ENCODE data around the gene PAX5.

Gene PAX5

GRCh38 chr9:36833954-36834353, 200.1 kb downstream of the PAX5 start:
- Histone ChIP-seq H4K8ac (ENCODE audit: low read depth, low read length) (no peak overlapping the region), H3K18ac (ENCODE audit: low read length) (peak overlapping the region; percentile 72), H3K4me2 (ENCODE audit: insufficient read depth, low read length, poor library complexity, severe bottlenecking) (no peak overlapping the region), H2BK12ac (ENCODE audit: low read length) (no peak overlapping the region), H2AK5ac (ENCODE audit: low read depth, low read length) (peak overlapping the region; percentile 65), H3K4me3 (ENCODE audit: low read length in 2 of 2) (no peak overlapping the region), H3K9me3 (replicated peaks in 1 of 2; ENCODE audit: control insufficient read depth in 2 of 2, insufficient read depth in 1 of 2, low read depth in 1 of 2, low read length in 2 of 2) (no peaks in the 10 kb centered on the region), H3K4ac (ENCODE audit: low read length) (no peak overlapping the region), H3K14ac (ENCODE audit: low read length) (no peak overlapping the region), H3K4me1 (ENCODE audit: control insufficient read depth in 2 of 2, insufficient read depth in 1 of 2, low read depth in 1 of 2, low read length in 2 of 2) (peaks cover 2 to 3% of the 10 kb centered on the region in 2 donors), H3K23ac (ENCODE audit: low read depth, low read length, poor library complexity) (peak overlapping the region; percentile 25), H4K91ac (ENCODE audit: low read depth, low read length, poor library complexity) (no peak overlapping the region), H3K9ac (ENCODE audit: low read depth, low read length, poor library complexity) (no peak overlapping the region), H3K27ac (replicated peaks; ENCODE audit: low read length) (no peak overlapping the region), H3K27me3 (ENCODE audit: control insufficient read depth in 3 of 3, insufficient read depth in 3 of 3, low read depth in 1 of 3, low read length in 3 of 3) (no peaks in the 10 kb centered on the region), H2BK5ac (ENCODE audit: low read length) (no peak overlapping the region), H2BK15ac (ENCODE audit: low read length) (no peak overlapping the region), H2BK120ac (ENCODE audit: low read depth, low read length) (no peak overlapping the region), H2AFZ (ENCODE audit: low read length) (no peak overlapping the region), H3K36me3 (replicated peaks in 1 of 2; ENCODE audit: control insufficient read depth in 2 of 2, insufficient read depth in 2 of 2, low read length in 2 of 2) (peaks cover 0 to 24% of the 10 kb centered on the region in 2 donors), H3K79me1 (ENCODE audit: low read depth, low read length) (peaks cover 2% of the 10 kb centered on the region)
- no peak for DNase-seq (ENCODE audit: low spot score)
- no CpG with 5 or more reads among the region's 6 CpGs for WGBS, 2 donors (ENCODE audit: extremely low coverage in 2 of 2, insufficient read length in 2 of 2, insufficient replicate concordance in 1 of 2)

- no peak overlapping the region for H2AFZ ChIP-seq (ENCODE audit: low read length)
- no peak overlapping the region for H2AK5ac ChIP-seq (ENCODE audit: low read depth, low read length)
- H3K36me3 ChIP-seq (replicated peaks in 1 of 2; ENCODE audit: control insufficient read depth in 2 of 2, insufficient read depth in 2 of 2, low read length in 2 of 2), result peaks cover 0 to 9% of the 10 kb centered on the region in 2 donors
- H3K4me3 ChIP-seq (ENCODE audit: low read length in 2 of 2), result no peak overlapping the region
- H3K4ac ChIP-seq (ENCODE audit: low read length), result no peak overlapping the region
- H3K79me1 ChIP-seq (ENCODE audit: low read depth, low read length), result peaks cover 2% of the 10 kb centered on the region
- no peak for DNase-seq (ENCODE audit: low spot score)
- H2BK12ac ChIP-seq (ENCODE audit: low read length), result no peak overlapping the region
- H4K91ac ChIP-seq (ENCODE audit: low read depth, low read length, poor library complexity), result no peak overlapping the region
- no peaks in the 10 kb centered on the region for H3K9me3 ChIP-seq (replicated peaks in 1 of 2; ENCODE audit: control insufficient read depth in 2 of 2, insufficient read depth in 1 of 2, low read depth in 1 of 2, low read length in 2 of 2)
- H2BK120ac ChIP-seq (ENCODE audit: low read depth, low read length), result no peak overlapping the region
- H3K27me3 ChIP-seq (ENCODE audit: control insufficient read depth in 3 of 3, insufficient read depth in 3 of 3, low read depth in 1 of 3, low read length in 3 of 3), result no peaks in the 10 kb centered on the region
- no peak overlapping the region for H4K8ac ChIP-seq (ENCODE audit: low read depth, low read length)
- H2BK15ac ChIP-seq (ENCODE audit: low read length), result no peak overlapping the region
- no peak overlapping the region for H3K4me2 ChIP-seq (ENCODE audit: insufficient read depth, low read length, poor library complexity, severe bottlenecking)
- H3K18ac ChIP-seq (ENCODE audit: low read length), result peak overlapping the region; percentile 39
- peak overlapping the region; percentile 45 for H2BK5ac ChIP-seq (ENCODE audit: low read length)
- no CpG with 5 or more reads among the region's 16 CpGs for WGBS, 2 donors (ENCODE audit: extremely low coverage in 2 of 2, insufficient read length in 2 of 2, insufficient replicate concordance in 1 of 2)
- no peak overlapping the region for H3K27ac ChIP-seq (replicated peaks; ENCODE audit: low read length)
- peaks cover 7 to 8% of the 10 kb centered on the region in 2 donors for H3K4me1 ChIP-seq (ENCODE audit: control insufficient read depth in 2 of 2, insufficient read depth in 1 of 2, low read depth in 1 of 2, low read length in 2 of 2)
- H3K14ac ChIP-seq (ENCODE audit: low read length), result no peak overlapping the region
- H3K9ac ChIP-seq (ENCODE audit: low read depth, low read length, poor library complexity), result no peak overlapping the region
- H3K23ac ChIP-seq (ENCODE audit: low read depth, low read length, poor library complexity), result no peak overlapping the region
Observed at GRCh38 chr9:36832164-36832795, 201.8 kb downstream of the PAX5 start.

- Histone ChIP-seq H3K18ac (ENCODE audit: low read length) (peak overlapping the region; percentile 30), H3K4me3 (ENCODE audit: low read length in 2 of 2) (no peak overlapping the region), H2BK12ac (ENCODE audit: low read length) (no peak overlapping the region), H3K36me3 (replicated peaks in 1 of 2; ENCODE audit: control insufficient read depth in 2 of 2, insufficient read depth in 2 of 2, low read length in 2 of 2) (peaks cover 0 to 2% of the 10 kb centered on the region in 2 donors), H2BK120ac (ENCODE audit: low read depth, low read length) (no peak overlapping the region), H3K14ac (ENCODE audit: low read length) (no peak overlapping the region), H3K23ac (ENCODE audit: low read depth, low read length, poor library complexity) (peak overlapping the region; percentile 26), H4K8ac (ENCODE audit: low read depth, low read length) (no peak overlapping the region), H3K27me3 (ENCODE audit: control insufficient read depth in 3 of 3, insufficient read depth in 3 of 3, low read depth in 1 of 3, low read length in 3 of 3) (no peaks in the 10 kb centered on the region), H2AK5ac (ENCODE audit: low read depth, low read length) (peak overlapping the region; percentile 73), H3K27ac (replicated peaks; ENCODE audit: low read length) (no peak overlapping the region), H2BK15ac (ENCODE audit: low read length) (no peak overlapping the region), H3K9me3 (replicated peaks in 1 of 2; ENCODE audit: control insufficient read depth in 2 of 2, insufficient read depth in 1 of 2, low read depth in 1 of 2, low read length in 2 of 2) (no peaks in the 10 kb centered on the region), H2AFZ (ENCODE audit: low read length) (no peak overlapping the region), H3K4ac (ENCODE audit: low read length) (no peak overlapping the region), H3K4me1 (ENCODE audit: control insufficient read depth in 2 of 2, insufficient read depth in 1 of 2, low read depth in 1 of 2, low read length in 2 of 2) (peaks cover 7 to 10% of the 10 kb centered on the region in 2 donors), H3K79me1 (ENCODE audit: low read depth, low read length) (peaks cover 2% of the 10 kb centered on the region), H3K4me2 (ENCODE audit: insufficient read depth, low read length, poor library complexity, severe bottlenecking) (no peak overlapping the region), H2BK5ac (ENCODE audit: low read length) (peak overlapping the region; percentile 45), H3K9ac (ENCODE audit: low read depth, low read length, poor library complexity) (peak overlapping the region; percentile 31), H4K91ac (ENCODE audit: low read depth, low read length, poor library complexity) (no peak overlapping the region)
- no peak for DNase-seq (ENCODE audit: low spot score)
- WGBS, 2 donors (ENCODE audit: extremely low coverage in 2 of 2, insufficient read length in 2 of 2, insufficient replicate concordance in 1 of 2), result no CpG with 5 or more reads among the region's 7 CpGs
Observed at GRCh38 chr9:36831381-36832161, 202.5 kb downstream of the PAX5 start.

GRCh38 chr9:36828611-36829013, 205.5 kb downstream of the PAX5 start:
- H3K18ac ChIP-seq (ENCODE audit: low read length), result peak overlapping the region; percentile 20
- H3K4ac ChIP-seq (ENCODE audit: low read length), result no peak overlapping the region
- DNase-seq (ENCODE audit: low spot score), result no peak
- H3K14ac ChIP-seq (ENCODE audit: low read length), result no peak overlapping the region
- no peak overlapping the region for H2BK5ac ChIP-seq (ENCODE audit: low read length)
- no peaks in the 10 kb centered on the region for H3K36me3 ChIP-seq (replicated peaks in 1 of 2; ENCODE audit: control insufficient read depth in 2 of 2, insufficient read depth in 2 of 2, low read length in 2 of 2)
- no peaks in the 10 kb centered on the region for H3K79me1 ChIP-seq (ENCODE audit: low read depth, low read length)
- H3K9ac ChIP-seq (ENCODE audit: low read depth, low read length, poor library complexity), result no peak overlapping the region
- no peak overlapping the region for H2BK15ac ChIP-seq (ENCODE audit: low read length)
- H4K91ac ChIP-seq (ENCODE audit: low read depth, low read length, poor library complexity), result no peak overlapping the region
- H3K27me3 ChIP-seq (ENCODE audit: control insufficient read depth in 3 of 3, insufficient read depth in 3 of 3, low read depth in 1 of 3, low read length in 3 of 3), result peaks cover 0 to 3% (median 0%) of the 10 kb centered on the region in 3 experiments
- no peaks in the 10 kb centered on the region for H3K9me3 ChIP-seq (replicated peaks in 1 of 2; ENCODE audit: control insufficient read depth in 2 of 2, insufficient read depth in 1 of 2, low read depth in 1 of 2, low read length in 2 of 2)
- H3K27ac ChIP-seq (replicated peaks; ENCODE audit: low read length), result no peak overlapping the region
- no peak overlapping the region for H3K4me2 ChIP-seq (ENCODE audit: insufficient read depth, low read length, poor library complexity, severe bottlenecking)
- no CpG with 5 or more reads among the region's 7 CpGs for WGBS, 2 donors (ENCODE audit: extremely low coverage in 2 of 2, insufficient read length in 2 of 2, insufficient replicate concordance in 1 of 2)
- H3K4me3 ChIP-seq (ENCODE audit: low read length in 2 of 2), result no peak overlapping the region
- no peak overlapping the region for H2AFZ ChIP-seq (ENCODE audit: low read length)
- H2BK12ac ChIP-seq (ENCODE audit: low read length), result no peak overlapping the region
- no peak overlapping the region for H2BK120ac ChIP-seq (ENCODE audit: low read depth, low read length)
- no peak overlapping the region for H4K8ac ChIP-seq (ENCODE audit: low read depth, low read length)
- no peak overlapping the region for H2AK5ac ChIP-seq (ENCODE audit: low read depth, low read length)
- H3K23ac ChIP-seq (ENCODE audit: low read depth, low read length, poor library complexity), result no peak overlapping the region
- peaks cover 5 to 8% of the 10 kb centered on the region in 2 donors for H3K4me1 ChIP-seq (ENCODE audit: control insufficient read depth in 2 of 2, insufficient read depth in 1 of 2, low read depth in 1 of 2, low read length in 2 of 2)
